ENCODE data around the gene MARS1.
A peak's percentile ranks its signal among the peaks of the same experiment; 100 is the strongest.
"Not testable (repeated sequence)": the region's sequence is repeated elsewhere in the genome, so short reads cannot be mapped to it uniquely, and the experiment has no call there.

Gene MARS1

GRCh38 chr12:57487597-57488401, at the start of gene MARS1:
Gene MARS1 (plus strand): TSS chr12:57488068. CDS start chr12:57488091, 23 bp downstream.
- DNase-seq (ENCODE audit: low spot score) (peak; percentile 92), ATAC-seq (ENCODE audit: low read depth) (peak; percentile 99)
- peak; percentile 59 for TF ChIP-seq CTCF (IDR thresholded peaks at IDR 0.05; ENCODE audit: poor library complexity, severe bottlenecking)
- no peaks in the 10 kb centered on the region for H3K27me3 ChIP-seq (ENCODE audit: insufficient read depth, poor library complexity, severe bottlenecking)
- H3K27ac ChIP-seq (ENCODE audit: poor library complexity, severe bottlenecking): peak within 1 kb of the TSS; percentile 35
- no peaks in the 10 kb centered on the region for H3K9me3 ChIP-seq (ENCODE audit: severe bottlenecking)
- H3K4me1 ChIP-seq (ENCODE audit: insufficient read depth, poor library complexity, severe bottlenecking): peaks cover 5% of the 10 kb centered on the region
- H3K36me3 ChIP-seq (ENCODE audit: low read depth): peaks cover 45% of the 10 kb centered on the region
- H3K4me3 ChIP-seq (ENCODE audit: severe bottlenecking): peak within 1 kb of the TSS; percentile 87

- no peak for DNase-seq (ENCODE audit: low spot score)
- no peak overlapping the region for H3K27ac ChIP-seq (ENCODE audit: poor library complexity, severe bottlenecking)
- no peak overlapping the region for H3K4me3 ChIP-seq (ENCODE audit: severe bottlenecking)
- TF ChIP-seq CTCF (IDR thresholded peaks at IDR 0.05; ENCODE audit: poor library complexity, severe bottlenecking): no peak
- no peak for ATAC-seq (ENCODE audit: low read depth)
- H3K36me3 ChIP-seq (ENCODE audit: low read depth): no peaks in the 10 kb centered on the region
- H3K9me3 ChIP-seq (ENCODE audit: severe bottlenecking): no peaks in the 10 kb centered on the region
- H3K27me3 ChIP-seq (ENCODE audit: insufficient read depth, poor library complexity, severe bottlenecking): no peaks in the 10 kb centered on the region
- no peaks in the 10 kb centered on the region for H3K4me1 ChIP-seq (ENCODE audit: insufficient read depth, poor library complexity, severe bottlenecking)
Measured at GRCh38 chr12:57438400-57438799, 49.5 kb upstream of the MARS1 start.

GRCh38 chr12:57439762-57440266, 48.1 kb upstream of the MARS1 start:
- no peaks in the 10 kb centered on the region for H3K4me1 ChIP-seq (ENCODE audit: insufficient read depth, poor library complexity, severe bottlenecking)
- DNase-seq (ENCODE audit: low spot score) (no peak), ATAC-seq (ENCODE audit: low read depth) (no peak)
- H3K4me3 ChIP-seq (ENCODE audit: severe bottlenecking): no peak overlapping the region
- no peak overlapping the region for H3K27ac ChIP-seq (ENCODE audit: poor library complexity, severe bottlenecking)
- no peaks in the 10 kb centered on the region for H3K36me3 ChIP-seq (ENCODE audit: low read depth)
- no peaks in the 10 kb centered on the region for H3K9me3 ChIP-seq (ENCODE audit: severe bottlenecking)
- H3K27me3 ChIP-seq (ENCODE audit: insufficient read depth, poor library complexity, severe bottlenecking): no peaks in the 10 kb centered on the region
- TF ChIP-seq CTCF (IDR thresholded peaks at IDR 0.05; ENCODE audit: poor library complexity, severe bottlenecking): no peak

- H3K36me3 ChIP-seq (ENCODE audit: low read depth); H3K9me3 ChIP-seq (ENCODE audit: severe bottlenecking); H3K27me3 ChIP-seq (ENCODE audit: insufficient read depth, poor library complexity, severe bottlenecking); ATAC-seq (ENCODE audit: low read depth); H3K27ac ChIP-seq (ENCODE audit: poor library complexity, severe bottlenecking); H3K4me3 ChIP-seq (ENCODE audit: severe bottlenecking); DNase-seq (ENCODE audit: low spot score); H3K4me1 ChIP-seq (ENCODE audit: insufficient read depth, poor library complexity, severe bottlenecking): not testable (repeated sequence)
Measured at GRCh38 chr12:57441393-57441792, 46.5 kb upstream of the MARS1 start.

- no peaks in the 10 kb centered on the region for H3K9me3 ChIP-seq (ENCODE audit: severe bottlenecking)
- no peaks in the 10 kb centered on the region for H3K4me1 ChIP-seq (ENCODE audit: insufficient read depth, poor library complexity, severe bottlenecking)
- DNase-seq (ENCODE audit: low spot score) (no peak), ATAC-seq (ENCODE audit: low read depth) (no peak)
- no peaks in the 10 kb centered on the region for H3K27me3 ChIP-seq (ENCODE audit: insufficient read depth, poor library complexity, severe bottlenecking)
- no peak for TF ChIP-seq CTCF (IDR thresholded peaks at IDR 0.05; ENCODE audit: poor library complexity, severe bottlenecking)
- H3K27ac ChIP-seq (ENCODE audit: poor library complexity, severe bottlenecking): no peak overlapping the region
- H3K36me3 ChIP-seq (ENCODE audit: low read depth): no peaks in the 10 kb centered on the region
- no peak overlapping the region for H3K4me3 ChIP-seq (ENCODE audit: severe bottlenecking)
Measured at GRCh38 chr12:57441846-57442427, 45.9 kb upstream of the MARS1 start.

GRCh38 chr12:57444337-57444736, 43.5 kb upstream of the MARS1 start:
- H3K27me3 ChIP-seq (ENCODE audit: insufficient read depth, poor library complexity, severe bottlenecking); ATAC-seq (ENCODE audit: low read depth); H3K36me3 ChIP-seq (ENCODE audit: low read depth); H3K4me3 ChIP-seq (ENCODE audit: severe bottlenecking); DNase-seq (ENCODE audit: low spot score); H3K27ac ChIP-seq (ENCODE audit: poor library complexity, severe bottlenecking); H3K9me3 ChIP-seq (ENCODE audit: severe bottlenecking); H3K4me1 ChIP-seq (ENCODE audit: insufficient read depth, poor library complexity, severe bottlenecking): not testable (repeated sequence)
